Measurements from ENCODE around the gene DYRK3. TPM values are rescaled to one million over a fixed set of nuclear protein-coding genes. Genes with fewer than 3 reads are reported as not detected.

Gene DYRK3
- total RNA-seq, 1 experiment from 2014 or later = 7.1 TPM

GRCh38 chr1:206683313-206683712, 48.0 kb downstream of the DYRK3 start:
- ATAC-seq = no peak
- Histone ChIP-seq H3K36me3 (ENCODE audit: control insufficient read depth in 1 of 2, insufficient read depth in 2 of 2, low read length in 2 of 2) (no peaks in the 10 kb centered on the region), H3K9me2 (ENCODE audit: insufficient read depth) (no peaks in the 10 kb centered on the region), H3K9ac (ENCODE audit: low read length) (no peak overlapping the region), H3K4me3 (replicated peaks in 1 of 2; ENCODE audit: low read depth in 1 of 2, low read length in 2 of 2) (no peak overlapping the region), H3K79me2 (ENCODE audit: insufficient read depth, low read length) (peaks cover 28% of the 10 kb centered on the region), H3K4me1 (ENCODE audit: control insufficient read depth in 1 of 2, insufficient read depth in 2 of 2, low read length in 2 of 2) (peaks cover 18 to 31% of the 10 kb centered on the region in 2 experiments), H3K27me3 (ENCODE audit: insufficient read depth, low read length) (peaks cover 5% of the 10 kb centered on the region; the same call in 1 of the 2 replicates), H4K20me1 (ENCODE audit: insufficient read depth) (no peaks in the 10 kb centered on the region; the same call in 1 of the 2 replicates), H3K9me3 (ENCODE audit: control insufficient read depth in 1 of 2, insufficient read depth in 1 of 2, low read depth in 1 of 2, low read length in 2 of 2) (no peaks in the 10 kb centered on the region), H2AFZ (ENCODE audit: low read depth, low read length, poor library complexity, severe bottlenecking) (no peak overlapping the region), H3K27ac (ENCODE audit: low read depth, low read length) (no peak overlapping the region), H3K4me2 (ENCODE audit: low read length) (no peak overlapping the region)
- ChIA-PET POLR2A (no interaction called here), RAD21 (ENCODE audit: low non-redundant PET in 1 of 2, low total read pairs in 2 of 2, uncharacterized antibody in 2 of 2, unreplicated experiment in 2 of 2) (no interaction called here), CTCF (no interaction called here)
- intact Hi-C loops (cut with micrococcal nuclease) = no loop called here
- DNase-seq (ENCODE audit: low read depth, low spot score) = no peak
- BruUV-seq (replicated peaks) = no TSS peak
- TF ChIP-seq POLR2AphosphoS5 (IDR thresholded peaks at IDR 0.05; ENCODE audit: low read depth, low read length) = no peak

GRCh38 chr1:206684003-206684402, 48.7 kb downstream of the DYRK3 start:
- Histone ChIP-seq H3K9me3 (ENCODE audit: control insufficient read depth in 1 of 2, insufficient read depth in 1 of 2, low read depth in 1 of 2, low read length in 2 of 2) (no peaks in the 10 kb centered on the region), H2AFZ (ENCODE audit: low read depth, low read length, poor library complexity, severe bottlenecking) (peak overlapping the region; percentile 60), H3K27ac (ENCODE audit: low read depth, low read length) (no peak overlapping the region), H3K4me3 (replicated peaks in 1 of 2; ENCODE audit: low read depth in 1 of 2, low read length in 2 of 2) (peak overlapping the region; percentile 46 to 92), H3K4me1 (ENCODE audit: control insufficient read depth in 1 of 2, insufficient read depth in 2 of 2, low read length in 2 of 2) (peaks cover 19 to 32% of the 10 kb centered on the region in 2 experiments), H3K79me2 (ENCODE audit: insufficient read depth, low read length) (peaks cover 34% of the 10 kb centered on the region), H3K4me2 (ENCODE audit: low read length) (peak overlapping the region; percentile 75), H3K9ac (ENCODE audit: low read length) (peak overlapping the region; percentile 30), H3K27me3 (ENCODE audit: insufficient read depth, low read length) (peaks cover 5% of the 10 kb centered on the region; the same call in 1 of the 2 replicates), H4K20me1 (ENCODE audit: insufficient read depth) (no peaks in the 10 kb centered on the region; the same call in 1 of the 2 replicates), H3K36me3 (ENCODE audit: control insufficient read depth in 1 of 2, insufficient read depth in 2 of 2, low read length in 2 of 2) (no peaks in the 10 kb centered on the region), H3K9me2 (ENCODE audit: insufficient read depth) (no peaks in the 10 kb centered on the region)
- TF ChIP-seq ELF1 (IDR thresholded peaks at IDR 0.05; ENCODE audit: borderline replicate concordance, low read depth) = no peak
- no peak for TF ChIP-seq CTCF (IDR thresholded peaks at IDR 0.05 in 2 of 3, conservative IDR thresholded peaks at IDR 0.05 in 1 of 3; ENCODE audit: borderline replicate concordance in 1 of 3, insufficient read depth in 1 of 3, low read depth in 2 of 3, low read length in 2 of 3)
- no peak for TF ChIP-seq POLR2A (IDR thresholded peaks at IDR 0.05; ENCODE audit: borderline replicate concordance, extremely low read depth, insufficient read depth, insufficient read length)
- ATAC-seq (no peak), DNase-seq (ENCODE audit: low read depth, low spot score) (no peak)
- CTCF ChIA-PET = interaction anchor here (1.3 kb wide), 1 partner anchor 53 kb away, joined by 3 read pairs; no protein-coding TSS in a partner anchor
- RAD21 ChIA-PET (ENCODE audit: low non-redundant PET in 1 of 2, low total read pairs in 2 of 2, uncharacterized antibody in 2 of 2, unreplicated experiment in 2 of 2) = no interaction called here
- intact Hi-C loops (cut with micrococcal nuclease) = no loop called here
- TSS peak; percentile 58 for BruUV-seq (replicated peaks)
- POLR2A ChIA-PET = no interaction called here

Measured in HCT116 (cell line).